SK-N-SH treated with all-trans-retinoic acid at 6 μM for 48 hours (cell line): ENCODE measurements around the gene FRMD4A.
"Not testable (repeated sequence)": the region's sequence is repeated elsewhere in the genome, so short reads cannot be mapped to it uniquely, and the experiment has no call there.

Experiments
- ATAC-seq: fragments of 200-7000 bp; cut with Tn5 transposase; 3 replicates; pipeline ENCODE4 v1.9.1; 2020; ENCODE audit warnings: mild to moderate bottlenecking, moderate library complexity
- ARNTL ChIP-seq: fragments of 450-650 bp; formaldehyde crosslinking; IDR thresholded peaks from 2 replicates; pipeline ENCODE4 v1.5.0; 2020; ENCODE audit warnings: low read depth, mild to moderate bottlenecking, moderate library complexity, borderline replicate concordance
- CSDC2 ChIP-seq: fragments of 250-450 bp; sonication (Bioruptor Pico); IDR thresholded peaks from 2 replicates; pipeline ENCODE4 v1.5.0; 2020; ENCODE audit warnings: mild to moderate bottlenecking, moderate library complexity
- CSRNP3 ChIP-seq: fragments of 250-450 bp; sonication (Bioruptor Pico); IDR thresholded peaks from 2 replicates; pipeline ENCODE4 v1.5.1; 2021; ENCODE audit warnings: mild to moderate bottlenecking, moderate library complexity
- ESRRG ChIP-seq: fragments of 250-450 bp; sonication (Bioruptor Pico); IDR thresholded peaks from 2 replicates; pipeline ENCODE4 v1.6.1; 2021; ENCODE audit warnings: mild to moderate bottlenecking
- GLIS3 ChIP-seq: fragments of 250-450 bp; sonication (Bioruptor Pico); IDR thresholded peaks from 2 replicates; pipeline ENCODE4 v1.5.0; 2020; ENCODE audit warnings: mild to moderate bottlenecking, moderate library complexity
- ISL1 ChIP-seq: fragments of 250-450 bp; sonication (Bioruptor Pico); IDR thresholded peaks from 2 replicates; pipeline ENCODE4 v2.1.2; 2022; ENCODE audit warnings: mild to moderate bottlenecking, moderate library complexity
- PATZ1 ChIP-seq: fragments of 250-450 bp; sonication (Bioruptor Pico); IDR thresholded peaks from 2 replicates; pipeline ENCODE4 v1.8.0; 2020; ENCODE audit warnings: mild to moderate bottlenecking, moderate library complexity, borderline replicate concordance
- RARB ChIP-seq: fragments of 250-450 bp; sonication (Bioruptor Pico); IDR thresholded peaks from 2 replicates; pipeline ENCODE4 v1.8.0; 2021; ENCODE audit warnings: mild to moderate bottlenecking, moderate library complexity
- TCF4 ChIP-seq: fragments of 250-450 bp; sonication (Bioruptor Pico); IDR thresholded peaks from 2 replicates; pipeline ENCODE4 v1.8.0; 2021; ENCODE audit warnings: mild to moderate bottlenecking, moderate library complexity, borderline replicate concordance
- TOX ChIP-seq: fragments of 250-450 bp; sonication (Bioruptor Pico); IDR thresholded peaks from 2 replicates; pipeline ENCODE4 v1.8.0; 2021; ENCODE audit warnings: mild to moderate bottlenecking, moderate library complexity, borderline replicate concordance
- ZC3H10 ChIP-seq: fragments of 250-450 bp; sonication (Bioruptor Pico); IDR thresholded peaks from 2 replicates; pipeline ENCODE4 v1.5.1; 2021; ENCODE audit warnings: mild to moderate bottlenecking, moderate library complexity
- ZFP3 ChIP-seq: fragments of 250-450 bp; sonication (Bioruptor Pico); IDR thresholded peaks from 2 replicates; pipeline ENCODE4 v1.5.0; 2020; ENCODE audit warnings: mild to moderate bottlenecking, moderate library complexity
- ZFP30 ChIP-seq: fragments of 450-650 bp; formaldehyde crosslinking; IDR thresholded peaks from 2 replicates; pipeline ENCODE4 v1.5.0; 2022; ENCODE audit warnings: mild to moderate bottlenecking, moderate library complexity
- ZNF565 ChIP-seq: fragments of 450-650 bp; formaldehyde crosslinking; conservative IDR thresholded peaks from 2 replicates; pipeline ENCODE4 v1.5.0; 2020; ENCODE audit warnings: low read depth, mild to moderate bottlenecking, moderate library complexity
- ZNF8 ChIP-seq: fragments of 450-650 bp; formaldehyde crosslinking; IDR thresholded peaks from 2 replicates; pipeline ENCODE4 v1.5.0; 2020; ENCODE audit warnings: mild to moderate bottlenecking, moderate library complexity
- TF ChIP-seq, protein P1 (sequence below): fragments of 250-450 bp; sonication (Bioruptor Pico); IDR thresholded peaks from 2 replicates; pipeline ENCODE4 v1.8.0; 2021; ENCODE audit warnings: low read depth, mild to moderate bottlenecking, moderate library complexity, borderline replicate concordance
- TF ChIP-seq, protein P2 (sequence below): fragments of 250-450 bp; sonication (Bioruptor Pico); IDR thresholded peaks from 2 replicates; pipeline ENCODE4 v1.5.1; 2020; ENCODE audit warnings: low read depth, mild to moderate bottlenecking, moderate library complexity
- TF ChIP-seq, protein P3 (sequence below): fragments of 250-450 bp; sonication (Bioruptor Pico); IDR thresholded peaks from 2 replicates; pipeline ENCODE4 v1.5.0; 2020; ENCODE audit warnings: mild to moderate bottlenecking, moderate library complexity

The FRMD4A gene

DNA sequence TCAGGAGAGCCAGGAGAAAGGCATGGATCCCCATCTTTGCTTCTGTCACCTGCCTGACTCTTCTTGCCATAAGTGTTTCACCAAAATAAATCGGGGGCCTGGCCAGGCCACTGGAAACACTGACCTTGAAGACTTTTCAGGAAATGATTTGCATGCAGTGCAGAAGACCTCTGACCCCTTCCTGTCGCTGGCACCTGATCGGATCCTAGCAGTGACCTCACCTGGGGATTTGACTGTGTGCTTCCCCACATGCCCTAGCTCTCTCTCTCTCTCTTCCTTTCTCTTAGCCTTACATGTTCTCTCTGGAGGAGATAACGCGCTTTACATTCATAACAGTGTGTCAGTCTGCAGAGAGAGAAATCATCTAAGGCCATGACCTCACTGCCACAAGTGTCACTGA, 500.9 kb downstream of the FRMD4A start (continued):
- TF ChIP-seq ESRRG (CRISPR knock-in tag), result no peak

DNA sequence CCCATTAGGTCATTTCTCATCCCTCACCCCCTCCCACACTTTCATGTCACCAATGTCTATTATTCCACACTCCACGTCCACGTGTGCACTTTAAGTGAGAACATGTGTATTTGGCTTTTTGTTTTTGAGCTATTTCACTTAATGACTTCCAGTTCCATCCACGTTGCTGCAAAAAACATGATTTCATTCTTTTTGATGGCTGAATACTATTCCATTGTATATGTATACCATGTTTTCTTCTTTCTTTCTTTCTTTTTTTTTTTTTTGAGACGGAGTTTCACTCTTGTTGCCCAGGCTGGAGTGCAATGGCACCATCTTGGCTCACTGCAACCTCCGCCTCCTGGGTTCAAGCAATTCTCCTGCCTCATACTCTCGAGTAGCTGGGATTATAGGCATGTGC, 502.4 kb downstream of the FRMD4A start:
- not testable (repeated sequence) for ATAC-seq
- peak; percentile 82 for TF ChIP-seq ZNF8

- no peak for TF ChIP-seq ZC3H10 (CRISPR knock-in tag)
- no peak for TF ChIP-seq PATZ1 (CRISPR knock-in tag)
- no peak for TF ChIP-seq CSRNP3 (CRISPR knock-in tag)
- TF ChIP-seq ISL1 (CRISPR knock-in tag), result no peak
- TF ChIP-seq ZFP30, result no peak
- no peak for TF ChIP-seq ZFP3 (CRISPR knock-in tag)
- no peak for TF ChIP-seq GLIS3
- TF ChIP-seq, protein P1, sequence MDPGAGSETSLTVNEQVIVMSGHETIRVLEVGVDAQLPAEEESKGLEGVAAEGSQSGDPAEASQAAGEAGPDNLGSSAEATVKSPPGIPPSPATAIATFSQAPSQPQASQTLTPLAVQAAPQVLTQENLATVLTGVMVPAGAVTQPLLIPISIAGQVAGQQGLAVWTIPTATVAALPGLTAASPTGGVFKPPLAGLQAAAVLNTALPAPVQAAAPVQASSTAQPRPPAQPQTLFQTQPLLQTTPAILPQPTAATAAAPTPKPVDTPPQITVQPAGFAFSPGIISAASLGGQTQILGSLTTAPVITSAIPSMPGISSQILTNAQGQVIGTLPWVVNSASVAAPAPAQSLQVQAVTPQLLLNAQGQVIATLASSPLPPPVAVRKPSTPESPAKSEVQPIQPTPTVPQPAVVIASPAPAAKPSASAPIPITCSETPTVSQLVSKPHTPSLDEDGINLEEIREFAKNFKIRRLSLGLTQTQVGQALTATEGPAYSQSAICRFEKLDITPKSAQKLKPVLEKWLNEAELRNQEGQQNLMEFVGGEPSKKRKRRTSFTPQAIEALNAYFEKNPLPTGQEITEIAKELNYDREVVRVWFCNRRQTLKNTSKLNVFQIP, result no peak
- no peak for TF ChIP-seq RARB (CRISPR knock-in tag)
- peak; percentile 41 for ATAC-seq
Measured at GRCh38 chr10:13827076-13827797, 503.5 kb downstream of the FRMD4A start.

DNA sequence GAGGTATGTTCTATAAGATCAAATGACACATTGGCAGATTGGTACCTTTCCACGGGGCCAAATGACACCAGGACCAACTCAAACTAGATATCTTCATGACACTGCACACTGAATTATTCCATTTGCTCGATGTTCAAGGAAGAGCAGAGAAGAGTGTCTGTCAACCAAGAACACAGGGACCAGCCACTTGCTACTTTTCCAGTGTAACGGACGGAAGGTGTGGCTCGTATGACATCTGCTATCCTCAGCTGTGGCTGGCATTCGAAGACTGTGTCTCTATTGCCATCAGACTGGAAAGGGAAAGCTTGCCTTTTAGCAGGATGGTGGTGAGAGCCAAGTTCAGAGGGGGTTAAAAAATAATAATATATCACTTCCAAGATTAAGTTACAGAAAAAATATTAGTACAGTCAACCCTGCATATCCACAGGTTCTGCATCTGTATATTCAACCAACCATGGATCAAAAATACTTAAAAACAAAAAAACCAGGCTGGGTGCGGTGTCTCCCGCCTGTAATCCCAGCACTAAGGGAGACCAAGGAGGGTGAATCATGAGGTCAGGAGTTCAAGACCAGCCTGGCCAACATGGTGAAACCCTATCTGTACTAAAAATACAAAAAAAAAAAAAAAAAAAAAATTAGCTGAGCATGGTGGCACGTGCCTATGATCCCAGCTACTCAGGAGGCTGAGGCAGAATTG, 506.9 kb downstream of the FRMD4A start:
- TF ChIP-seq ZFP30, result no peak
- no peak for ATAC-seq

GRCh38 chr10:13823096-13823708, 507.5 kb downstream of the FRMD4A start:
- no peak for ATAC-seq
- no peak for TF ChIP-seq CSRNP3 (CRISPR knock-in tag)
- no peak for TF ChIP-seq TOX
- TF ChIP-seq, protein P2, sequence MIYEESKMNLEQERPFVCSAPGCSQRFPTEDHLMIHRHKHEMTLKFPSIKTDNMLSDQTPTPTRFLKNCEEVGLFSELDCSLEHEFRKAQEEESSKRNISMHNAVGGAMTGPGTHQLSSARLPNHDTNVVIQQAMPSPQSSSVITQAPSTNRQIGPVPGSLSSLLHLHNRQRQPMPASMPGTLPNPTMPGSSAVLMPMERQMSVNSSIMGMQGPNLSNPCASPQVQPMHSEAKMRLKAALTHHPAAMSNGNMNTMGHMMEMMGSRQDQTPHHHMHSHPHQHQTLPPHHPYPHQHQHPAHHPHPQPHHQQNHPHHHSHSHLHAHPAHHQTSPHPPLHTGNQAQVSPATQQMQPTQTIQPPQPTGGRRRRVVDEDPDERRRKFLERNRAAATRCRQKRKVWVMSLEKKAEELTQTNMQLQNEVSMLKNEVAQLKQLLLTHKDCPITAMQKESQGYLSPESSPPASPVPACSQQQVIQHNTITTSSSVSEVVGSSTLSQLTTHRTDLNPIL (CRISPR knock-in tag), result no peak
- no peak for TF ChIP-seq PATZ1 (CRISPR knock-in tag)
- no peak for TF ChIP-seq CSDC2
- no peak for TF ChIP-seq ZC3H10 (CRISPR knock-in tag)
- no peak for TF ChIP-seq TCF4
- TF ChIP-seq ZNF565 (CRISPR knock-in tag), result no peak
- TF ChIP-seq, protein P3, sequence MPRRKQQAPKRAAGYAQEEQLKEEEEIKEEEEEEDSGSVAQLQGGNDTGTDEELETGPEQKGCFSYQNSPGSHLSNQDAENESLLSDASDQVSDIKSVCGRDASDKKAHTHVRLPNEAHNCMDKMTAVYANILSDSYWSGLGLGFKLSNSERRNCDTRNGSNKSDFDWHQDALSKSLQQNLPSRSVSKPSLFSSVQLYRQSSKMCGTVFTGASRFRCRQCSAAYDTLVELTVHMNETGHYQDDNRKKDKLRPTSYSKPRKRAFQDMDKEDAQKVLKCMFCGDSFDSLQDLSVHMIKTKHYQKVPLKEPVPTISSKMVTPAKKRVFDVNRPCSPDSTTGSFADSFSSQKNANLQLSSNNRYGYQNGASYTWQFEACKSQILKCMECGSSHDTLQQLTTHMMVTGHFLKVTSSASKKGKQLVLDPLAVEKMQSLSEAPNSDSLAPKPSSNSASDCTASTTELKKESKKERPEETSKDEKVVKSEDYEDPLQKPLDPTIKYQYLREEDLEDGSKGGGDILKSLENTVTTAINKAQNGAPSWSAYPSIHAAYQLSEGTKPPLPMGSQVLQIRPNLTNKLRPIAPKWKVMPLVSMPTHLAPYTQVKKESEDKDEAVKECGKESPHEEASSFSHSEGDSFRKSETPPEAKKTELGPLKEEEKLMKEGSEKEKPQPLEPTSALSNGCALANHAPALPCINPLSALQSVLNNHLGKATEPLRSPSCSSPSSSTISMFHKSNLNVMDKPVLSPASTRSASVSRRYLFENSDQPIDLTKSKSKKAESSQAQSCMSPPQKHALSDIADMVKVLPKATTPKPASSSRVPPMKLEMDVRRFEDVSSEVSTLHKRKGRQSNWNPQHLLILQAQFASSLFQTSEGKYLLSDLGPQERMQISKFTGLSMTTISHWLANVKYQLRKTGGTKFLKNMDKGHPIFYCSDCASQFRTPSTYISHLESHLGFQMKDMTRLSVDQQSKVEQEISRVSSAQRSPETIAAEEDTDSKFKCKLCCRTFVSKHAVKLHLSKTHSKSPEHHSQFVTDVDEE (CRISPR knock-in tag), result no peak
- TF ChIP-seq ARNTL (CRISPR knock-in tag), result no peak
- no peak for TF ChIP-seq ZFP3 (CRISPR knock-in tag)
- no peak for TF ChIP-seq ZNF8
- no peak for TF ChIP-seq ISL1 (CRISPR knock-in tag)
